Fibroblast of villous mesenchyme (primary cell): ENCODE measurements around the gene MZB1. TPM values are rescaled to one million over a fixed set of nuclear protein-coding genes. Genes with fewer than 3 reads are reported as not detected.
A peak's percentile ranks its signal among the peaks of the same experiment; 100 is the strongest.

Experiments used
- DNase-seq: peaks from one replicate; pipeline ENCODE4 v3.0.0-alpha.2; 2010; ENCODE audit warnings: low read depth
- H3K4me3 ChIP-seq: 2 replicates; pipeline ENCODE4 v1.5.1; 2011; ENCODE audit warnings: low read depth, mild to moderate bottlenecking, low read length
- CTCF ChIP-seq: IDR thresholded peaks from 2 replicates; pipeline ENCODE4 v1.5.1; 2012; ENCODE audit warnings: low read depth, mild to moderate bottlenecking, low read length; ENCODE audit not compliant: insufficient read depth
- total RNA-seq: library from RNA; depleted of rRNA; stranded (reverse); fragments of >200 nt; gene quantifications from 2 replicates; pipeline ENCODE4 v1.2.3, GENCODE V29; 2012

Gene MZB1
- total RNA-seq, 1 donor, result 0.43 TPM

- no peak for TF ChIP-seq CTCF
- H3K4me3 ChIP-seq, result no peak overlapping the region
- no peak for DNase-seq
Measured at GRCh38 chr5:139396691-139397090, 7.0 kb upstream of the MZB1 start.

- no peak for DNase-seq
- TF ChIP-seq CTCF, result no peak
Measured at GRCh38 chr5:139395844-139396640, 6.3 kb upstream of the MZB1 start.

GRCh38 chr5:139394654-139395566, 5.2 kb upstream of the MZB1 start, which contains the start of gene PROB1:
Gene PROB1, minus strand, starts transcription at chr5:139395104. Its CDS starts 23 bp downstream, at chr5:139395081.
- TF ChIP-seq CTCF, result no peak
- no peak for DNase-seq
- H3K4me3 ChIP-seq, result peak within 1 kb of the TSS; percentile 60

More at GRCh38 chr5:139395844-139396640, 6.3 kb upstream of the MZB1 start:
- no peak overlapping the region for H3K4me3 ChIP-seq

GRCh38 chr5:139394123-139394653, 4.5 kb upstream of the MZB1 start:
- peak; percentile 53 for TF ChIP-seq CTCF
- H3K4me3 ChIP-seq, result peak overlapping the region; percentile 60
- DNase-seq, result peak; percentile 63

- no peak for DNase-seq
- no peak for TF ChIP-seq CTCF
- H3K4me3 ChIP-seq, result peak overlapping the region; percentile 60
Measured at GRCh38 chr5:139393497-139394122, 3.9 kb upstream of the MZB1 start.
